Measurements from ENCODE around the gene RAB5B. TPM values are rescaled to one million over a fixed set of nuclear protein-coding genes. Genes with fewer than 3 reads are reported as not detected.

The RAB5B gene
- total RNA-seq, 1 experiment from 2014 or later = 48.4 TPM

DNA sequence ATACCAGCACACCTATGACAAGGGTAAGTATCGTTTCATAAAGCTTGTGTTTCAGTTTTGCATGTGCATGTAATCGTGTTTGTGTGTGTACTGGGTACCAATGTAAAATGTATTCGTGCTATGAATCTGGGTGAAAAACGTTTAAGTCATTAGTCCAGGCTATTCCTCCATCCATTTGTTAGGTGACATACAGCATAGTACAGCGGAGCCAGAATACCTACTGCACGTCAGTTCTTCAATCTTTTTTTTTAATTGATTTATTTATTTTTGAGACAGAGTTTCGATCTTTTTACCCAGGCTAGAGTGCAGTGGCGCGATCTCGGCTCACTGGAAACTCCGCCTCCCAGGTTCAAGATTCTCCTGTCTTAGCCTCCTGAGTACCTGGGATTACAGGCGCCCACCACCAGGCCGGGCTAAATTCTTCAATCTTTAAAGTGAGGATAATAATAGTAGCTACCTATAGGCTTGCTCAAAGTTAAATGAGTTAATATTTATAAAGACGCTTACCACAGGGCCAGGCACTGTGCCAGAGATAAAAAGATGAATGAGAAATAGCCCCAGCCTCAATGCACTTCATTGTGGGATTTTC is 67.2 kb downstream of the RAB5B start:
- peaks cover 3% of the 10 kb centered on the region for H4K20me1 ChIP-seq (ENCODE audit: control insufficient read depth, insufficient read depth, insufficient read length)
- H3K4me2 ChIP-seq (ENCODE audit: insufficient read depth, insufficient read length, low read length) = peak overlapping the region; percentile 66
- no peaks in the 10 kb centered on the region for H3K23me2 ChIP-seq (ENCODE audit: insufficient read length, low read depth, low read length, poor library complexity, severe bottlenecking)
- Mint-ChIP-seq H3K36me3 (ENCODE audit: insufficient read depth in 1 of 3, low read depth in 3 of 3) (peaks cover 23 to 43% (median 38%) of the 10 kb centered on the region in 3 experiments), H3K27me3 (ENCODE audit: low read depth) (no peaks in the 10 kb centered on the region), H3K4me1 (peaks cover 22 to 28% of the 10 kb centered on the region in 2 experiments), H3K27ac (peak overlapping the region; percentile 94 to 99 (median 96)), H3K4me3 (peak overlapping the region; percentile 98), H3K9me3 (peaks cover 0 to 3% of the 10 kb centered on the region in 2 experiments; a peak in 1 of 5 replicates)
- no CpG with 5 or more reads among the region's 14 CpGs for WGBS (ENCODE audit: extremely low coverage, insufficient read length, low lambda C conversion rate)
- no peak overlapping the region for H2BK120ac ChIP-seq (ENCODE audit: low read depth, low read length, poor library complexity, severe bottlenecking)
- H4K5ac ChIP-seq (ENCODE audit: insufficient read length, low read depth, low read length) = no peak overlapping the region
- peak overlapping the region; percentile 67 for H3K9ac ChIP-seq (ENCODE audit: extremely low read depth, insufficient read length, low read length)
- no peaks in the 10 kb centered on the region for H3K9me3 ChIP-seq (ENCODE audit: control insufficient read depth, low read depth, low read length)
- no peak overlapping the region for H3K18ac ChIP-seq (ENCODE audit: insufficient read length, low read depth, low read length)
- H3K27me3 ChIP-seq (ENCODE audit: insufficient read depth, low read length) = no peaks in the 10 kb centered on the region
- H3K79me1 ChIP-seq (ENCODE audit: insufficient read depth, low read depth, low read length, poor library complexity, severe bottlenecking) = no peaks in the 10 kb centered on the region
- no peak overlapping the region for H2AK5ac ChIP-seq (ENCODE audit: insufficient read length, low read length)
- DNase-seq = peak; percentile 68
- H3K4ac ChIP-seq (ENCODE audit: low read depth, low read length) = no peak overlapping the region
- H2AFZ ChIP-seq (ENCODE audit: low read length) = no peak overlapping the region
- H2BK12ac ChIP-seq (ENCODE audit: insufficient read length, low read depth, low read length) = no peak overlapping the region
- no peak overlapping the region for H2BK15ac ChIP-seq (ENCODE audit: low read depth, low read length)
- no peak overlapping the region for H2BK5ac ChIP-seq (ENCODE audit: insufficient read length, low read length)
- H2BK20ac ChIP-seq (ENCODE audit: low read depth, low read length, poor library complexity, severe bottlenecking) = no peak overlapping the region
- H3K79me2 ChIP-seq (ENCODE audit: insufficient read depth, low read length) = peaks cover 11% of the 10 kb centered on the region; the same call in 1 of the 2 replicates
- TF ChIP-seq, protein P1, sequence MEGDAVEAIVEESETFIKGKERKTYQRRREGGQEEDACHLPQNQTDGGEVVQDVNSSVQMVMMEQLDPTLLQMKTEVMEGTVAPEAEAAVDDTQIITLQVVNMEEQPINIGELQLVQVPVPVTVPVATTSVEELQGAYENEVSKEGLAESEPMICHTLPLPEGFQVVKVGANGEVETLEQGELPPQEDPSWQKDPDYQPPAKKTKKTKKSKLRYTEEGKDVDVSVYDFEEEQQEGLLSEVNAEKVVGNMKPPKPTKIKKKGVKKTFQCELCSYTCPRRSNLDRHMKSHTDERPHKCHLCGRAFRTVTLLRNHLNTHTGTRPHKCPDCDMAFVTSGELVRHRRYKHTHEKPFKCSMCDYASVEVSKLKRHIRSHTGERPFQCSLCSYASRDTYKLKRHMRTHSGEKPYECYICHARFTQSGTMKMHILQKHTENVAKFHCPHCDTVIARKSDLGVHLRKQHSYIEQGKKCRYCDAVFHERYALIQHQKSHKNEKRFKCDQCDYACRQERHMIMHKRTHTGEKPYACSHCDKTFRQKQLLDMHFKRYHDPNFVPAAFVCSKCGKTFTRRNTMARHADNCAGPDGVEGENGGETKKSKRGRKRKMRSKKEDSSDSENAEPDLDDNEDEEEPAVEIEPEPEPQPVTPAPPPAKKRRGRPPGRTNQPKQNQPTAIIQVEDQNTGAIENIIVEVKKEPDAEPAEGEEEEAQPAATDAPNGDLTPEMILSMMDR (conservative IDR thresholded peaks at IDR 0.05) = no peak
- no peak overlapping the region for H3K23ac ChIP-seq (ENCODE audit: insufficient read length, low read depth, low read length)
- H3K27ac ChIP-seq (ENCODE audit: insufficient read length, low read depth, low read length) = peak overlapping the region; percentile 48
- no peak overlapping the region for H4K8ac ChIP-seq (replicated peaks; ENCODE audit: insufficient read length, low read depth, low read length)
- no peak overlapping the region for H3K56ac ChIP-seq (ENCODE audit: insufficient read length, low read depth, low read length)
- H4K91ac ChIP-seq (ENCODE audit: insufficient read length, low read depth, low read length) = no peak overlapping the region
- no peak overlapping the region for H3K14ac ChIP-seq (ENCODE audit: insufficient read depth, low read length)
- H3K4me1 ChIP-seq (ENCODE audit: insufficient read depth, low read length) = no peaks in the 10 kb centered on the region; the same call in 1 of the 2 replicates
- no peak overlapping the region for H3T11ph ChIP-seq (ENCODE audit: low read length)
